ENCODE measurements around the gene GMDS.
A peak's percentile ranks its signal among the peaks of the same experiment; 100 is the strongest.

Gene GMDS

GRCh38 chr6:2237001-2237400, 8.4 kb downstream of the GMDS start:
- DNase-seq: peak; percentile 20

DNA sequence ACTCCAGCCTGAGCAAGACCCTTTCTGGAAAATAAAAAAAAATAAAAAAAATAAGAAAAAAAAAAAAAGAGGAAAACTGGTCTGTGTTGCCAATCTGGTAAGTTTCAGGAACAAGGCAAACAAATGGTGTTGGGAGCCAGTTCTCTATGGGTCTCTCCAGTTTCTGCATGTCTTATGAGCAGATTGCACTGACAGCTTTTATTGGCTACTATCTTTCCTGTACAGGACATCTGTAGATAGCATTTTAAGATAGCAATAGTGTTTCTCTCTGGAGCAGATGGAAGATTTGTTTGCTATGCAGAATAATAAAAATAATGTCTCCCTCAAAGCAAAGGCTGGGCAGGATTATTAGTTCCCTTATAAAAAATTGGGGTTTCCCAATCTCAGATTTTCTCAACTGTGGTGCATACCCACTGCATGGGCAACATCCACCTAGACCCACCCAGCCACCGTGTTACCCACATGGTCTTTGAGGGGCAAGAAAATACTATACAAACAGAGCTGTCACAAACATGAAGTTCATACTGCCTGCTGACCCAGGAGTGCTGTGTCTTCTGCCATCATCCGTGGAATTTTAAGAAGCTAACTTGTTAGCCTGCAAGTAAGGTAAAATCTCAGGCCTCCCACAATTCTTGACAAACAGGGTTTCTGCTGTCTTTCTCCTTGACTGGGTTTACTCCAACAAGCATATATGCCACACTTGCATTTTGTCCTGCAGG, 9.5 kb downstream of the GMDS start:
- DNase-seq: no peak

DNA sequence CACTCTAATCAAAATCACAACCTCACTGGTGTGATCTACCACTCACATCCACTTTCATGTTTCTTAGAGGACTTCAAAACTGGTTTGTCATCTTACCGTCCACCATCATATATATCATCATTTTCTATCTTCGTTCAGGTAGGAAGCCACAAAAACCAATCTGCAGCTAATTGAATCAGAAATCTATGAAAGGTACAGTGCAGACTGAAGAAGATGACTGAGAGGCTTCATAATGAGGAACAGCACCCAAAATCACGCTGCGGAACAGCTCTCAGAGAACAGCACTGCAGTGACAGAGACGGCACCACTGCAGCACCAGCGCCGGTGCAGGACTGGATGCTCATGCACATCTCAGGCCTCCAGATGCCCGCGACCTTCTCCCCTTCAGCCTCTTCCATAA, 13.0 kb downstream of the GMDS start:
- DNase-seq: no peak

DNA sequence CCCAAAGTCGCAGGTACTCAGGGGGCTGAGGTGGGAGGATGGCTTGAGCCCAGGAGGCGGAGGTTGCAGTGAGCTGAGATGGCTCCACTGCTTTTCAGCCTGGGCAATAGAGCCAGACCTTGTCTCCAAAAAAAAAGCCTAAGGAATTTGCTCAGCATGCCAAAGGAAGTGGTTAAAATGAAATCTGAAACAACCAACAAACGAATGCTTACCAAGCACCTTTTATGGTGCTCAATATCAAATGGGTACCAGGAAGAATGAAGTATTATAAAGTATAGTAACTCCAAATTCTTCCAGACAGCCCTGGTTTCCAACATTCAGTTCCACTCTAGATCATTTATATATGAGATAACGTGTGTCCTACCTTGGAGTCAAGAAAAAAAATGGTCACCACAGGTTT, 14.0 kb downstream of the GMDS start:
- no peak for DNase-seq

DNA sequence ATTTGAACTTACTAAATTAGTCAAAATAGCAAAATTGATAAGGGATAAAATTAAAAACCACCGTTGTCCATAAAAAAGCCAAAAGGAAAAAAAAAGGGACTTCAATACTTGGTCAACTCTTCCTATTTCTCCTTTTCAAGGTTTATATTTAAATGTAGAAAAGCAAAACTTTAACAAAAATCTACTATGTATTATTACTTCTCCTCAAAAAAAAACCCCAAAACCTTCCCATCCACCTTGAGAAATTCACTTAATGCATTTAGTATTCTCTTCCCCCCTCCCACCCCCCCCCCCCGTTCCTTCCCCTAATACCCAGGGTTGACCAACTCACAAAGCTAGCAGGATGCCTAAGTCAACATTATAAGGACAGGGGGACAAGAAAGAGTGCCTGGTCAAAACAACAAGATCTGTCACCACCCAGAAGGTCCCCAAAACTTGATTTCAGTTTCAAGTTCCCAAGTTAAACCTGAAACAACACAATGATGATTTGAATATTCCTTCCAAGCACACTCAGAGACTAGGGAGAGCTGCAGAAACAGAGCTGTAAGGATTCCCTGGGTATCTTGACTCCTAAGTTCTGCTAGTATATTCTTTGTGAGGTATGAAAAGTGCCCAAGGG, 14.6 kb downstream of the GMDS start:
- DNase-seq: no peak

DNA sequence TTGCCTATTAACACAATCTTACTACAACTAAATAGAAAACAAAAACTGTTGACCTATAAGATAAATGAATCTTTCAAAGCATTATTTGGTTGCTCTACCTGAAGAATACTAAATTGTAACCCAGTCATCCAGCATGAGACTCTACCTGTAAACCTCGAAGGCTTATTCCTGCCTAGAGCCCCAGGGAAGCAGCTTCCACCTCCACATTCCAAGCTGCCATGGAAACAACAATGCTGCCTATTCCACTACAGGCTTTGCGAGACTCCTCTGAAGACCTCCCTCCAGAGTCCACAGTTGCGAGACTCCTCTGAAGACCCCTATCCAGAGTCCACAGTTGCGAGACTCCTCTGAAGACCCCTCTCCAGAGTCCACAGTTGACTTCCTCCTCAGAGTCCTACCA, 15.7 kb downstream of the GMDS start:
- DNase-seq: no peak

GRCh38 chr6:2229039-2229438, 16.4 kb downstream of the GMDS start:
- no peak for DNase-seq

DNA sequence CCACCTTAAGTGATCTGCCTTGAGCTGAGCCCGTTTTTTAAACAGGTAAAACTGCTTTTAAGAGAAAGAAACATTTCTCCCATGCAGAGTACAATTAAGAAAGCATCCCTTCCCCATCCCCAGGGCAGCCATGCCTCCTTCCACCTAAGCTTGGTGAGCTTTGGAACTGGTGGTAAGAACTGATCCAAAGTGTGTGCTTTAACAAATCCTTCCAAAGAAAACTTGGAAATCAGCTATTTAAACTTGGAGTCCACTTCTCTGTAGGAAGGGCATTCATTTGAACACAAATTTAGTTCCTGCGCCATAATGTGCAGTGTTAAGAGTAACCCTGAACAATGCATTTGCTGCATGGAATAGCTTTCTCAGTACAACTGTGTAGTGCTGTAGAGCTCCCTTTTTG, 17.0 kb downstream of the GMDS start:
- no peak for DNase-seq

GRCh38 chr6:2226775-2227174, 18.6 kb downstream of the GMDS start:
- no peak for DNase-seq

GRCh38 chr6:2225422-2226392, 19.7 kb downstream of the GMDS start:
- DNase-seq: no peak

DNA sequence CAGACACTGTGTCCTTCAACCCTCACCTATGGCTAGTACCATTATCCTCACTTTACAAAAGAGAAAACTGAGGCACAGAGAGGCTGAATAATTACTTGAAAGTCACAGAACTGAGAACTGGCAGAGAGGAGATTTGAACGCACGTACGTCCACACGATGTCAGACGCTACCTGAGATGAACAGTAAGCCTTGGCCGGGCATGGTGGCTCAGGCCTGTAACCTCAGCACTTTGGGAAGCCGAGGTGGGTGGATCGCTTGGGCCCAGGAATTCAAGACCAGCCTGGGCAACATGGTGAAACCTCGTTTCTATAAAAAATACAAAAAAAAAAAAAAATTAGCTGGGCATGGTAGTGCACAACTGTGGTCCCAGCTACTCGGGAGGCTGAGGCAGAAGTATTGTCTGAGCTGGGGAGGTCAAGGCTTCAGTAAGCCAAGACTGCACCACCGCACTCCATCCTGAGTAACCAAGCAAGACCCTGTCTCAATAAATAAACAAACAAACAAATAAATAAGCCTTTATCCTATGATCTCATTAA, 20.5 kb downstream of the GMDS start:
- no peak for DNase-seq

- peak; percentile 57 for DNase-seq
Observed at GRCh38 chr6:2222275-2222842, 23.0 kb downstream of the GMDS start.

DNA sequence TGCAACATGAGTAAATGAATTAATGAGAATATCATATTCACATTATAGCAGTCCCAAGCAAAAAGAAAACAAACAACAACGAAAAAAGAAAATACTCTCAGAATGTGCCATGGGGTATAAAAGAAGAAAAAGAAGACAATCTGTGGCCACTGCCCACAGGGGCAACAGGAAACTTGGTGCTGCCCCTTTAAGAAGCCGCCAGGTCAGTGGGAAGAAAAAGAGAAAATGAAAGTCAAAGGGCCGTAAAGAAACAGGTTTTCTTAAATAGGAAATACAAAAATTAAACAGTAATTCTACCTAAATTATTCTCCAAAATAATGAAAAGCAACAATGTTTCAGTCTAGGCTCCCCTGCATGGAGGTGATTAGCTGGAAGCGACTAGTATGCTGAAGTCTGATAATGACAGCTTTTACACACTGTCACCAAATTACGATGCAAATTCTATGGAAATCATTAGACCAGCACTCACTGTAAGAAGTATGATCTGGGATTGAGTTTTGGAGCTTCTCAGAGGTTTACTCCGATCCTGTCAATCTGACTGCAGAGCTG, 23.6 kb downstream of the GMDS start:
- DNase-seq: no peak

DNA sequence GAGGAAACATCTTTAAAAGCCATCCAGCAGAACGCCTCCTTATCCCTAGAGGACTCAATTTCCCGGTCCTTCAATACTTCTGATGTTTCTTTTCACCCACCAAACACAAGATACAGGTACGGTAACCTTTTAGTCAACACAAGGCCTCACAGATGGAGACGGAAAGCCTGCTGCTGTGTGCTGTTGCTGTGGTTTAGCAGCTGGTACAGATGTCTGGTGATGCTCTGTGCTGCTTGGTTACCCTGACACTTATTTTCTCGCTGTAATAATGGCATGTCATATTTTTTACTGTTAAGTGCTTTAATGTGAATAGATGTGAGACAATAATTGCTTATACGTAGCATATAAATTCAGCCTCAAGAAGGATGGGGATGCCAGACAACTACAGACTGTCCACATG, 25.3 kb downstream of the GMDS start:
- DNase-seq: no peak

GRCh38 chr6:2218866-2219265, 26.5 kb downstream of the GMDS start:
- no peak for DNase-seq

GRCh38 chr6:2216794-2217383, 28.5 kb downstream of the GMDS start:
- no peak for DNase-seq

DNA sequence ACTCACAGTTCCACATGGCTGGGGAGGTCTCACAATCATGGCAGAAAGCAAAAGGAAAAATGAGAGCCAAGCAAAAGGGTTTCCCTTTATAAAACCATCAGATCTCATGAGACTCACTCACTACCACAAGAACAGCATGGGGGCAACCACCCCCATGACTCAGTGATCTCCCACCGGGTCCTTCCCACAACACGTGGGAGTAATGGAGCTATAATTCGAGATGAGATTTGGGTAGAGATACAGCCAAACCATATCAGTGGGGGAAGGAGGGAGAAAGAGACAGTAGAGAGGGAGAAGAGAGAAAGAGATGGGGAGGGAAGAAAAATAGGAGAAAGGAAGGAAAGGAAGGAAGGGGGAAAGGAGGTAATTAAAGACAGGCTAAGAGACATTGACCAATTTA, 30.1 kb downstream of the GMDS start:
- no peak for DNase-seq

DNA sequence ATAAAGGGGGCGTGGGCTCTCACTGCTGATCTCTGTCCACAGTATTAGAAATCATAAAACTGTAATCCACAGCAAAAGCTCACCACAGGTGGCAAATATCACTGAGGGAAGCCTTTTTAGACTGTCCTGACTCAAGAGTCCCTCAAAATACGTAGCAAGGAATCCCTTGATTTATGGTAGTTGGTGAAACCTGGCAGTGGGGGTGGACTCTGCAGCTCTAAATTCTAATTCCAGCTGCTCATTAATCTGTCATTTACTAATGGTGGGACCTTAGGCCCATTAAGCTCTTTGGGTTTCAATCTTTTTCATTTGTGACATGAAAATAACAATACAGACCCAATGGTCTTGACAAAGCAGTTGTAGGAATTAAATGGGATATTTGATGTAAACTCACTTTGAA, 32.3 kb downstream of the GMDS start:
- no peak for DNase-seq

GRCh38 chr6:2209226-2209809, 36.1 kb downstream of the GMDS start:
- no peak for DNase-seq

DNA sequence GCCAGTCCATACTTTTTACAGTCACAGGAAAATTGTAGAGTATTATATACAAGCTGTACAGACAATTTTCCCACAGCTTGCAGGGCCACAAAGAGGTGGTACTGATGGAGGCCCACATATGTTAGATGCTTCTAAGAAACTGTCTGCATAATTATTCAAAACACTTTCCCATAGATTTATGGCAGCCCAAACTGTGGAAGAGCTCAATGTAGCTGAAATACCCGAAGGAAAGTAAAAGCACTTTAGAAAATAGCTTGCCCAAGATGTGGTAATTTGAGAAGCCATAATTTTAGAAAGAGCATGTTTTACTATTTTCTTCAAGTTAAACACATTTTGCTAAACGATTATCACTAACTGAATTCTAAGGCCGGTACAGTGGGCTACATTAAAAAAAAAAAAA, 36.9 kb downstream of the GMDS start:
- no peak for DNase-seq

DNA sequence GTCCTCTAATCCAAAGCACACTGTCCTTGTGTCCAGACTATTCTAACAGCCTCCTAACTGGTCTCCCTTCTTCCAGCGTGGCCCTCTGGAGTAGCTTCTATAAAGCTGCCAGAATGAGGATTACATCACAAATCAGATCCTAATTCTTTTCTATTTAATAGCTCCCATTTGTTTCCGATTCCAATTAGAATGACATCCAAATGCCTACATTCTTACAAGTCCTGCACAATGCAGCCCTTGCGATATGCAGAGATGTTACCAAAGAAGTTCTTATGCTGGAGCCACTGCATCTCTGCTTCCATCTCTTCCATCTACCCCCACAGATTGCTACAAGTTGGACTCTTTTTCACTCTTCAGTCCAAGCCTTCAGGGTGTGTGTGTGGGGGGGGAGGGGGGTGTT, 40.0 kb downstream of the GMDS start:
- DNase-seq: no peak

- DNase-seq: no peak
Observed at GRCh38 chr6:2204272-2204671, 41.1 kb downstream of the GMDS start.

Measured in eye (tissue), 1 donor.